OCI-LY3 (cell line): ENCODE data around the gene SLC25A42.

Source experiments
- H2AFZ ChIP-seq: fragments of 200-600, 300-600 bp; shearing (Covaris generic); 2 replicates; pipeline ENCODE4 v1.6.0; 2014; ENCODE audit warnings: antibody characterized with exemption, low read depth, low read length
- H3K27ac ChIP-seq: fragments of 200-600, 300-600 bp; sonication (generic); 2 replicates; pipeline ENCODE4 v1.5.1; 2014; ENCODE audit warnings: mild to moderate bottlenecking, low read length, moderate library complexity, mixed read lengths
- H3K27me3 ChIP-seq: fragments of 200-600, 300-600 bp; sonication (generic); 2 replicates; pipeline ENCODE4 v1.6.1; 2014; ENCODE audit warnings: low read depth, low read length, mixed read lengths
- H3K36me3 ChIP-seq: fragments of 200-600, 300-600 bp; sonication (generic); replicated peaks from 2 replicates; pipeline ENCODE3; 2014; ENCODE audit warnings: low read depth, low read length, mixed read lengths
- H3K4me1 ChIP-seq: fragments of 300-600, 200-600 bp; sonication (generic); 2 replicates; pipeline ENCODE4 v1.6.1; 2014; ENCODE audit warnings: low read length, mixed read lengths
- H3K4me2 ChIP-seq: fragments of 200-600, 300-600 bp; sonication (generic); 2 replicates; pipeline ENCODE4 v1.6.1; 2014; ENCODE audit warnings: low read length, mixed read lengths
- H3K4me3 ChIP-seq: fragments of 300-600, 200-600 bp; sonication (generic); 2 replicates; pipeline ENCODE4 v1.5.1; 2014; ENCODE audit warnings: antibody characterized with exemption, mild to moderate bottlenecking, low read length, moderate library complexity
- H3K79me2 ChIP-seq: fragments of 300-600, 200-600 bp; shearing (Covaris generic); 2 replicates; pipeline ENCODE4 v1.6.1; 2014; ENCODE audit warnings: mild to moderate bottlenecking, low read length, mixed read lengths
- H3K9ac ChIP-seq: fragments of 300-600, 200-600 bp; shearing (Covaris generic); 2 replicates; pipeline ENCODE4 v1.6.0; 2014; ENCODE audit warnings: mild to moderate bottlenecking, low read length, moderate library complexity
- H3K9me3 ChIP-seq: fragments of 200-600, 300-600 bp; shearing (Covaris generic); 2 replicates; pipeline ENCODE4 v1.6.1; 2014; ENCODE audit warnings: low read length, mixed read lengths; ENCODE audit not compliant: insufficient read depth
- H4K20me1 ChIP-seq: fragments of 200-600, 300-600 bp; sonication (generic); 2 replicates; pipeline ENCODE4 v1.6.1; 2016; ENCODE audit warnings: low read length, mixed read lengths; ENCODE audit not compliant: insufficient read depth
- CTCF ChIP-seq: fragments of 200-600, 300-600 bp; sonication (generic); IDR thresholded peaks from 2 replicates; pipeline ENCODE4 v1.5.1; 2014; ENCODE audit warnings: antibody characterized with exemption, low read length, low read depth
- EZH2phosphoT487 ChIP-seq: fragments of 200-600 bp; shearing (Covaris generic); IDR thresholded peaks from 2 replicates; pipeline ENCODE4 v1.6.1; 2018; ENCODE audit warnings: antibody characterized with exemption, mixed run types, low read depth

SLC25A42 gene

GRCh38 chr19:19054315-19054938 is 9.4 kb upstream of the SLC25A42 start:
- Histone ChIP-seq H3K27ac (no peak overlapping the region), H2AFZ (no peak overlapping the region), H3K9ac (no peak overlapping the region), H3K27me3 (no peaks in the 10 kb centered on the region), H4K20me1 (no peaks in the 10 kb centered on the region), H3K9me3 (no peaks in the 10 kb centered on the region), H3K4me2 (no peak overlapping the region), H3K4me3 (no peak overlapping the region), H3K79me2 (no peaks in the 10 kb centered on the region), H3K36me3 (peaks cover 45% of the 10 kb centered on the region), H3K4me1 (peaks cover 11% of the 10 kb centered on the region)
- TF ChIP-seq EZH2phosphoT487: no peak
- no peak for TF ChIP-seq CTCF

- no peaks in the 10 kb centered on the region for H3K27me3 ChIP-seq
- TF ChIP-seq EZH2phosphoT487: no peak
- no peak for TF ChIP-seq CTCF
- H3K79me2 ChIP-seq: no peaks in the 10 kb centered on the region
- H3K36me3 ChIP-seq: peaks cover 43% of the 10 kb centered on the region
- H3K27ac ChIP-seq: no peak overlapping the region
- H3K4me3 ChIP-seq: no peak overlapping the region
- no peak overlapping the region for H3K4me2 ChIP-seq
- H3K9me3 ChIP-seq: no peaks in the 10 kb centered on the region
- no peak overlapping the region for H2AFZ ChIP-seq
- peaks cover 11% of the 10 kb centered on the region for H3K4me1 ChIP-seq
- H3K9ac ChIP-seq: no peak overlapping the region
- H4K20me1 ChIP-seq: no peaks in the 10 kb centered on the region
These were observed 8.8 kb upstream of the SLC25A42 start for GRCh38 chr19:19054939-19055440.

GRCh38 chr19:19055701-19056100 is 8.1 kb upstream of the SLC25A42 start:
- Histone ChIP-seq H3K4me1 (peaks cover 11% of the 10 kb centered on the region), H3K4me3 (no peak overlapping the region), H4K20me1 (no peaks in the 10 kb centered on the region), H3K27me3 (no peaks in the 10 kb centered on the region), H3K27ac (no peak overlapping the region), H3K36me3 (peaks cover 37% of the 10 kb centered on the region), H3K4me2 (no peak overlapping the region), H3K9me3 (no peaks in the 10 kb centered on the region), H3K9ac (no peak overlapping the region), H3K79me2 (no peaks in the 10 kb centered on the region), H2AFZ (no peak overlapping the region)
- TF ChIP-seq EZH2phosphoT487 (no peak), CTCF (no peak)

- Histone ChIP-seq H3K79me2 (no peaks in the 10 kb centered on the region), H2AFZ (no peak overlapping the region), H3K9ac (no peak overlapping the region), H3K27me3 (no peaks in the 10 kb centered on the region), H3K36me3 (peaks cover 30% of the 10 kb centered on the region), H3K9me3 (no peaks in the 10 kb centered on the region), H4K20me1 (no peaks in the 10 kb centered on the region), H3K4me2 (no peak overlapping the region), H3K27ac (no peak overlapping the region), H3K4me1 (peaks cover 11% of the 10 kb centered on the region), H3K4me3 (no peak overlapping the region)
- TF ChIP-seq CTCF (no peak), EZH2phosphoT487 (no peak)
These were observed 7.0 kb upstream of the SLC25A42 start for GRCh38 chr19:19056636-19057275.
